ENCODE data around the gene CRIM1. TPM values are rescaled to one million over a fixed set of nuclear protein-coding genes. Genes with fewer than 3 reads are reported as not detected.

Gene CRIM1
- total RNA-seq, 1 experiment from 2014 or later = 24.1 TPM

DNA sequence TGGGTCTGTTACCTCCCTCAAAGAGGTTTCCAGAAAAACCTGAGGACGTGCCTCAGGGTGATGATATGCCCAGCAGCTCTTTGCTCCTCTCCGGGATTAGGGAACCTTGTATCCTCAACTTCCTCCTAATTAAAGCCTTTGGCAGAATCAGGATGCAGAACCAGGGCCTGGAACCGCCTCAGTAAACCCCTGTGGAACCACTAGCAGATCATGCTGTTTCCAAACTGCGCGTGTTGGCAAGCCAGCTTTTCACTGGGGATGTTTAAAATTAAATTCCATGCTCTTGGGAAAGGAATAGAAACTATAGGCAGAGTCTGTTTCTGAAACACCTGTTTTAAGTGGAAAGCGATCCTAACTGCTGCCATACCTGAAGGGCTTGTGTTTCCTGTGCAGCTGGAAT lies 26.4 kb downstream of the CRIM1 start:
- Mint-ChIP-seq H3K4me3 (no peak overlapping the region), H3K36me3 (peaks cover 7% of the 10 kb centered on the region), H3K9me3 (no peaks in the 10 kb centered on the region), H3K27ac (no peak overlapping the region), H3K27me3 (ENCODE audit: low read depth) (no peaks in the 10 kb centered on the region), H3K4me1 (peaks cover 83% of the 10 kb centered on the region)
- ATAC-seq = no peak
- CTCF ChIA-PET = interaction anchor here (1.0 to 1.7 kb wide), 2 partner anchors 11 to 24 kb away, joined by 4 to 6 read pairs; no protein-coding TSS in a partner anchor
- POLR2A ChIA-PET = no interaction called here
- TF ChIP-seq USF1 (CRISPR knock-in tag; IDR thresholded peaks at IDR 0.05) = no peak
- no peak for TF ChIP-seq MLX (CRISPR knock-in tag; IDR thresholded peaks at IDR 0.05)
- no peak for TF ChIP-seq IRF1 (CRISPR knock-in tag; IDR thresholded peaks at IDR 0.05)
- no peak for TF ChIP-seq JUN (CRISPR knock-in tag; IDR thresholded peaks at IDR 0.05)
- no peak for TF ChIP-seq PREB (CRISPR knock-in tag; IDR thresholded peaks at IDR 0.05; ENCODE audit: borderline replicate concordance)
- TF ChIP-seq NFE2L1 (CRISPR knock-in tag; IDR thresholded peaks at IDR 0.05) = no peak
- no peak for TF ChIP-seq CREM (CRISPR knock-in tag; IDR thresholded peaks at IDR 0.05)
- no peak for TF ChIP-seq CREB1 (CRISPR knock-in tag; IDR thresholded peaks at IDR 0.05)
- TF ChIP-seq FOXJ3 (CRISPR knock-in tag; IDR thresholded peaks at IDR 0.05; ENCODE audit: borderline replicate concordance) = no peak
- no peak for TF ChIP-seq ZNF423 (CRISPR knock-in tag; IDR thresholded peaks at IDR 0.05)
- TF ChIP-seq ERG (CRISPR knock-in tag; IDR thresholded peaks at IDR 0.05) = no peak
- no peak for TF ChIP-seq MYBL2 (CRISPR knock-in tag; IDR thresholded peaks at IDR 0.05)
- TF ChIP-seq CDX4 (CRISPR knock-in tag; IDR thresholded peaks at IDR 0.05; ENCODE audit: borderline replicate concordance) = no peak
- no peak for TF ChIP-seq TEAD1 (CRISPR knock-in tag; IDR thresholded peaks at IDR 0.05)
- no peak for TF ChIP-seq TEAD4 (CRISPR knock-in tag; IDR thresholded peaks at IDR 0.05)
- TF ChIP-seq ZNF425 (CRISPR knock-in tag; conservative IDR thresholded peaks at IDR 0.05) = no peak
- no peak for DNase-seq (ENCODE audit: low spot score)

DNA sequence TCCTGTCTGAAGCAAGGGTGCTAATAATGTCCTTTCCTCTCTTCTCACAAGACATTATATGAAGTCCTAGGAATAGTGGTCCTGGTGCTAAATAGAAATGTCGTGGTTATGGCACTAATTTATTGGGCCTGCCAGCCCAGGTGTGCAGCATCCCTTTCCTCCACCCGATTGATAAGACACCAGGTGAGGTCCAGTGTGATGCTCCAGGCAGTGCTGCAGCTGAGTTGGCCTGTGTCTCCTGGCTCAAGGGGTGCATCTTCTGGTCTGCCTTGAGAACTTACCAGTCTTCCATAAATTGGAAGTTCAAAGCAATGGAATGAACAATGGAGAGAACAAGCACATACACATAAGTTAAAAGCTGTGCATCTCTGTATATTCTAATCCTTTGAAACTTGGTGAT lies 26.9 kb downstream of the CRIM1 start:
- ATAC-seq (no peak), DNase-seq (ENCODE audit: low spot score) (no peak)
- ChIA-PET CTCF (interaction anchor here (1.0 kb wide), 1 partner anchor 25 kb away, joined by 4 read pairs; no protein-coding TSS in a partner anchor), POLR2A (no interaction called here)
- peaks cover 7% of the 10 kb centered on the region for H3K36me3 Mint-ChIP-seq
- no peak overlapping the region for H3K27ac Mint-ChIP-seq
- no peaks in the 10 kb centered on the region for H3K27me3 Mint-ChIP-seq (ENCODE audit: low read depth)
- no peaks in the 10 kb centered on the region for H3K9me3 Mint-ChIP-seq
- H3K4me3 Mint-ChIP-seq = no peak overlapping the region
- H3K4me1 Mint-ChIP-seq = peaks cover 83% of the 10 kb centered on the region
- TF ChIP-seq, protein P1, sequence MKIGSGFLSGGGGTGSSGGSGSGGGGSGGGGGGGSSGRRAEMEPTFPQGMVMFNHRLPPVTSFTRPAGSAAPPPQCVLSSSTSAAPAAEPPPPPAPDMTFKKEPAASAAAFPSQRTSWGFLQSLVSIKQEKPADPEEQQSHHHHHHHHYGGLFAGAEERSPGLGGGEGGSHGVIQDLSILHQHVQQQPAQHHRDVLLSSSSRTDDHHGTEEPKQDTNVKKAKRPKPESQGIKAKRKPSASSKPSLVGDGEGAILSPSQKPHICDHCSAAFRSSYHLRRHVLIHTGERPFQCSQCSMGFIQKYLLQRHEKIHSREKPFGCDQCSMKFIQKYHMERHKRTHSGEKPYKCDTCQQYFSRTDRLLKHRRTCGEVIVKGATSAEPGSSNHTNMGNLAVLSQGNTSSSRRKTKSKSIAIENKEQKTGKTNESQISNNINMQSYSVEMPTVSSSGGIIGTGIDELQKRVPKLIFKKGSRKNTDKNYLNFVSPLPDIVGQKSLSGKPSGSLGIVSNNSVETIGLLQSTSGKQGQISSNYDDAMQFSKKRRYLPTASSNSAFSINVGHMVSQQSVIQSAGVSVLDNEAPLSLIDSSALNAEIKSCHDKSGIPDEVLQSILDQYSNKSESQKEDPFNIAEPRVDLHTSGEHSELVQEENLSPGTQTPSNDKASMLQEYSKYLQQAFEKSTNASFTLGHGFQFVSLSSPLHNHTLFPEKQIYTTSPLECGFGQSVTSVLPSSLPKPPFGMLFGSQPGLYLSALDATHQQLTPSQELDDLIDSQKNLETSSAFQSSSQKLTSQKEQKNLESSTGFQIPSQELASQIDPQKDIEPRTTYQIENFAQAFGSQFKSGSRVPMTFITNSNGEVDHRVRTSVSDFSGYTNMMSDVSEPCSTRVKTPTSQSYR (CRISPR knock-in tag; IDR thresholded peaks at IDR 0.05) = no peak
- TF ChIP-seq ZNF423 (CRISPR knock-in tag; IDR thresholded peaks at IDR 0.05) (no peak), ETV6 (CRISPR knock-in tag; IDR thresholded peaks at IDR 0.05) (no peak), ZNF671 (CRISPR knock-in tag; IDR thresholded peaks at IDR 0.05) (no peak), ZNF396 (CRISPR knock-in tag; IDR thresholded peaks at IDR 0.05; ENCODE audit: borderline replicate concordance) (no peak), RORB (CRISPR knock-in tag; IDR thresholded peaks at IDR 0.05) (no peak)
- TF ChIP-seq, protein P2, sequence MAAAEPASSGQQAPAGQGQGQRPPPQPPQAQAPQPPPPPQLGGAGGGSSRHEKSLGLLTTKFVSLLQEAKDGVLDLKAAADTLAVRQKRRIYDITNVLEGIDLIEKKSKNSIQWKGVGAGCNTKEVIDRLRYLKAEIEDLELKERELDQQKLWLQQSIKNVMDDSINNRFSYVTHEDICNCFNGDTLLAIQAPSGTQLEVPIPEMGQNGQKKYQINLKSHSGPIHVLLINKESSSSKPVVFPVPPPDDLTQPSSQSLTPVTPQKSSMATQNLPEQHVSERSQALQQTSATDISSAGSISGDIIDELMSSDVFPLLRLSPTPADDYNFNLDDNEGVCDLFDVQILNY (CRISPR knock-in tag; IDR thresholded peaks at IDR 0.05) = no peak
- TF ChIP-seq, protein P3, sequence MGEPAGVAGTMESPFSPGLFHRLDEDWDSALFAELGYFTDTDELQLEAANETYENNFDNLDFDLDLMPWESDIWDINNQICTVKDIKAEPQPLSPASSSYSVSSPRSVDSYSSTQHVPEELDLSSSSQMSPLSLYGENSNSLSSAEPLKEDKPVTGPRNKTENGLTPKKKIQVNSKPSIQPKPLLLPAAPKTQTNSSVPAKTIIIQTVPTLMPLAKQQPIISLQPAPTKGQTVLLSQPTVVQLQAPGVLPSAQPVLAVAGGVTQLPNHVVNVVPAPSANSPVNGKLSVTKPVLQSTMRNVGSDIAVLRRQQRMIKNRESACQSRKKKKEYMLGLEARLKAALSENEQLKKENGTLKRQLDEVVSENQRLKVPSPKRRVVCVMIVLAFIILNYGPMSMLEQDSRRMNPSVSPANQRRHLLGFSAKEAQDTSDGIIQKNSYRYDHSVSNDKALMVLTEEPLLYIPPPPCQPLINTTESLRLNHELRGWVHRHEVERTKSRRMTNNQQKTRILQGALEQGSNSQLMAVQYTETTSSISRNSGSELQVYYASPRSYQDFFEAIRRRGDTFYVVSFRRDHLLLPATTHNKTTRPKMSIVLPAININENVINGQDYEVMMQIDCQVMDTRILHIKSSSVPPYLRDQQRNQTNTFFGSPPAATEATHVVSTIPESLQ (CRISPR knock-in tag; IDR thresholded peaks at IDR 0.05) = no peak
